Keratinocyte (primary cell): ENCODE measurements around the gene QRICH1. TPM values are rescaled to one million over a fixed set of nuclear protein-coding genes. Genes with fewer than 3 reads are reported as not detected.

Experiments
- DNase-seq: peaks from one replicate; pipeline ENCODE4 v3.0.0-alpha.2; 2011; ENCODE audit warnings: low read depth, missing footprints, low spot score
- FAIRE-seq: peaks from 2 replicates; lab custom pipeline; 2011; peaks lifted over from hg19 to GRCh38; lab: Jason Lieb, UNC
- H2AFZ ChIP-seq: 2 replicates; pipeline ENCODE4 v1.6.0; 2012; ENCODE audit warnings: low read length, control low read depth, inconsistent platforms; ENCODE audit not compliant: control insufficient read depth
- H3K27ac ChIP-seq: 2 replicates; pipeline ENCODE4 v1.5.1; 2011; ENCODE audit warnings: low read length; ENCODE audit not compliant: control insufficient read depth, insufficient read depth
- H3K27me3 ChIP-seq: 3 replicates; pipeline ENCODE4 v1.6.0; 2011; ENCODE audit warnings: low read length; ENCODE audit not compliant: control insufficient read depth, insufficient read depth; ENCODE audit errors: extremely low read depth
- H3K36me3 ChIP-seq, 2 experiments: 2 replicates in 1 of 2; 3 replicates in 1 of 2; pipeline ENCODE4 v1.5.1; 2011; ENCODE audit warnings: low read length in 2 of 2, mild to moderate bottlenecking in 1 of 2; ENCODE audit not compliant: control insufficient read depth in 2 of 2, insufficient read depth in 2 of 2; ENCODE audit errors: extremely low read depth in 1 of 2
- H3K4me1 ChIP-seq: 3 replicates; pipeline ENCODE4 v1.5.1; 2011; ENCODE audit warnings: low read length; ENCODE audit not compliant: control insufficient read depth, insufficient read depth; ENCODE audit errors: extremely low read depth
- H3K4me2 ChIP-seq: 3 replicates; pipeline ENCODE4 v1.6.0; 2011; ENCODE audit warnings: low read depth, low read length; ENCODE audit not compliant: control insufficient read depth, insufficient read depth; ENCODE audit errors: extremely low read depth
- H3K4me3 ChIP-seq, 3 experiments: fragments of 200-600 bp in 1 of 3; sonication (generic) in 1 of 3; 2 replicates in 2 of 3; 3 replicates in 1 of 3; pipeline ENCODE4 v1.5.1; 2011 to 2016; ENCODE audit warnings: low read length in 3 of 3, mild to moderate bottlenecking in 3 of 3, control low read depth in 2 of 3, inconsistent platforms in 1 of 3, low read depth in 1 of 3, mixed read lengths in 1 of 3, mixed run types in 1 of 3, moderate library complexity in 1 of 3; ENCODE audit not compliant: control insufficient read depth in 2 of 3, insufficient read depth in 2 of 3; ENCODE audit errors: extremely low read depth in 1 of 3
- H3K79me2 ChIP-seq: 2 replicates; pipeline ENCODE4 v1.6.0; 2012; ENCODE audit warnings: low read length; ENCODE audit not compliant: control insufficient read depth, insufficient read depth
- H3K9ac ChIP-seq: 3 replicates; pipeline ENCODE4 v1.6.0; 2011; ENCODE audit warnings: low read length; ENCODE audit not compliant: control insufficient read depth, insufficient read depth; ENCODE audit errors: extremely low read depth
- H3K9me1 ChIP-seq: 3 replicates; pipeline ENCODE4 v1.6.0; 2011; ENCODE audit warnings: low read length; ENCODE audit not compliant: control insufficient read depth, insufficient read depth; ENCODE audit errors: extremely low read depth
- H3K9me3 ChIP-seq: 2 replicates; pipeline ENCODE4 v1.5.1; 2012; ENCODE audit warnings: low read depth, low read length; ENCODE audit not compliant: control insufficient read depth
- H4K20me1 ChIP-seq: 3 replicates; pipeline ENCODE4 v1.6.0; 2011; ENCODE audit warnings: low read length; ENCODE audit not compliant: control insufficient read depth, insufficient read depth; ENCODE audit errors: extremely low read depth
- CTCF ChIP-seq, 3 experiments: IDR thresholded peaks in 1 of 3; conservative IDR thresholded peaks in 1 of 3; optimal IDR thresholded peaks in 1 of 3; 2 replicates in 2 of 3; 3 replicates in 1 of 3; pipeline versions ENCODE3 to v1.5.1; 2011; ENCODE audit warnings: low read length in 3 of 3, mild to moderate bottlenecking in 3 of 3, moderate library complexity in 2 of 3, control low read depth in 1 of 3, inconsistent platforms in 1 of 3; ENCODE audit not compliant: insufficient read depth in 2 of 3; ENCODE audit errors: extremely low read depth in 1 of 3
- EZH2 ChIP-seq: IDR thresholded peaks from one replicate; pipeline ENCODE4 v1.6.1; 2012; ENCODE audit warnings: inconsistent platforms, mild to moderate bottlenecking, low read length, moderate library complexity
- dilution Hi-C: fragments of 300-500 bp; cut with MboI; formaldehyde crosslinking; loops from one replicate; pipeline ENCODE4 v1.7.0; 2020; ENCODE audit warnings: low sequenced_read_pairs; ENCODE audit not compliant: extremely low pct_ligation_motif_present
- polyA plus RNA-seq, 5 experiments: library from polyadenylated mRNA; depleted of rRNA in 3 of 5; stranded (reverse) in 3 of 5; stranded (forward) in 1 of 5; unstranded in 1 of 5; fragments of >200 nt; gene quantifications; 1 replicate in 1 of 5; 2 replicates in 3 of 5; 3 replicates in 1 of 5; pipeline versions ENCODE4 v1.2.1 to v1.2.3, GENCODE V29; 2011 to 2012; ENCODE audit warnings: missing spikeins in 2 of 5, low read depth in 1 of 5, low replicate concordance in 1 of 5

Gene QRICH1
- polyA plus RNA-seq, 1 donor (not counting 4 experiments of a cell fraction or from before 2014, with no cell fraction given), result 60.4 TPM

GRCh38 chr3:49120438-49121131 is 26.7 kb upstream of the QRICH1 start, which contains the start of gene USP19:
USP19 (minus strand) TSS chr3:49120823; CDS start chr3:49119145, 1,678 bp downstream.
- no peak for DNase-seq
- Histone ChIP-seq H3K4me1 (peaks cover 13% of the 10 kb centered on the region), H4K20me1 (no peaks in the 10 kb centered on the region), H3K79me2 (peaks cover 15% of the 10 kb centered on the region), H3K9me1 (peaks cover 2% of the 10 kb centered on the region), H3K27ac (peak within 1 kb of the TSS; percentile 71), H3K4me2 (peak within 1 kb of the TSS; percentile 100), H2AFZ (peak within 1 kb of the TSS; percentile 73), H3K9me3 (no peaks in the 10 kb centered on the region), H3K4me3 (peak within 1 kb of the TSS; percentile 64 to 93 (median 82)), H3K36me3 (peaks cover 50 to 56% of the 10 kb centered on the region in 2 experiments), H3K9ac (peak within 1 kb of the TSS; percentile 91), H3K27me3 (no peaks in the 10 kb centered on the region)
- no peak for TF ChIP-seq EZH2
- FAIRE-seq, result peak; percentile 32
- dilution Hi-C loops, result no loop called here

- dilution Hi-C loops, result no loop called here
Measured at GRCh38 chr3:49120096-49120437, 26.2 kb upstream of the QRICH1 start.

More at GRCh38 chr3:49120096-49120437, 26.2 kb upstream of the QRICH1 start:
- peaks cover 55 to 61% of the 10 kb centered on the region in 2 experiments for H3K36me3 ChIP-seq
- peak overlapping the region; percentile 71 for H3K27ac ChIP-seq
- no peaks in the 10 kb centered on the region for H3K9me3 ChIP-seq
- TF ChIP-seq EZH2, result no peak
- no peak for TF ChIP-seq CTCF (optimal IDR thresholded peaks at IDR 0.05 in 1 of 3, IDR thresholded peaks at IDR 0.05 in 1 of 3, conservative IDR thresholded peaks at IDR 0.05 in 1 of 3; ENCODE audit: extremely low read depth in 1 of 3, insufficient read depth in 2 of 3, low read length in 3 of 3)
- FAIRE-seq (peak; percentile 51), DNase-seq (no peak)
- peak overlapping the region; percentile 64 to 93 (median 82) for H3K4me3 ChIP-seq
- H3K9me1 ChIP-seq, result peaks cover 2% of the 10 kb centered on the region
- H3K79me2 ChIP-seq, result peaks cover 15% of the 10 kb centered on the region
- no peak overlapping the region for H2AFZ ChIP-seq
- H3K9ac ChIP-seq, result peak overlapping the region; percentile 91
- no peaks in the 10 kb centered on the region for H4K20me1 ChIP-seq
- H3K4me1 ChIP-seq, result peaks cover 13% of the 10 kb centered on the region
- H3K27me3 ChIP-seq, result no peaks in the 10 kb centered on the region
- H3K4me2 ChIP-seq, result peak overlapping the region; percentile 100
